Central memory CD8-positive, alpha-beta T cell (primary cell): ENCODE data around the gene ITGA8.

Experiments
- ATAC-seq: fragments of 150-1000 bp; cut with Tn5 transposase; replicated peaks from 2 replicates; pipeline ENCODE4 v1.10.0; 2022; ENCODE audit warnings: mild to moderate bottlenecking, moderate FRiP score, moderate number of reproducible peaks; ENCODE audit not compliant: poor library complexity, severe bottlenecking; ENCODE audit errors: extremely low read depth
- DNase-seq, 2 donors: peaks; one replicate each; pipeline ENCODE4 v3.0.0; 2021; ENCODE audit warnings: low spot score in 2 of 2
- H3K27ac Mint-ChIP-seq: one replicate; pipeline ENCODE4 v1.8.0; 2022; ENCODE audit warnings: low read depth, mild to moderate bottlenecking, moderate library complexity, mixed read lengths
- H3K27me3 Mint-ChIP-seq: one replicate; pipeline ENCODE4 v1.8.0; 2022; ENCODE audit warnings: mixed read lengths
- H3K36me3 Mint-ChIP-seq: one replicate; pipeline ENCODE4 v1.8.0; 2022; ENCODE audit warnings: mild to moderate bottlenecking, moderate library complexity, mixed read lengths; ENCODE audit not compliant: insufficient read depth
- H3K4me1 Mint-ChIP-seq: one replicate; pipeline ENCODE4 v1.8.0; 2022; ENCODE audit warnings: mixed read lengths
- H3K4me3 Mint-ChIP-seq: one replicate; pipeline ENCODE4 v1.8.0; 2022; ENCODE audit warnings: mild to moderate bottlenecking, moderate library complexity, mixed read lengths
- H3K9me3 Mint-ChIP-seq: one replicate; pipeline ENCODE4 v1.8.0; 2022; ENCODE audit warnings: mixed read lengths

The ITGA8 gene

GRCh38 chr10:15725603-15726002 lies 5.9 kb upstream of the ITGA8 start:
- Mint-ChIP-seq H3K9me3 (no peaks in the 10 kb centered on the region), H3K27me3 (peaks cover 30% of the 10 kb centered on the region), H3K4me3 (no peak overlapping the region), H3K36me3 (no peaks in the 10 kb centered on the region), H3K4me1 (no peaks in the 10 kb centered on the region), H3K27ac (no peak overlapping the region)
- ATAC-seq (no peak), DNase-seq (no peak)

- Mint-ChIP-seq H3K27me3 (peaks cover 37% of the 10 kb centered on the region), H3K4me3 (no peak overlapping the region), H3K9me3 (no peaks in the 10 kb centered on the region), H3K4me1 (no peaks in the 10 kb centered on the region), H3K36me3 (no peaks in the 10 kb centered on the region), H3K27ac (no peak overlapping the region)
- DNase-seq (no peak), ATAC-seq (no peak)
Observed at GRCh38 chr10:15724683-15725082, 5.0 kb upstream of the ITGA8 start.

- no peaks in the 10 kb centered on the region for H3K36me3 Mint-ChIP-seq
- ATAC-seq = no peak
- no peaks in the 10 kb centered on the region for H3K9me3 Mint-ChIP-seq
- no peak for DNase-seq
- no peak overlapping the region for H3K27ac Mint-ChIP-seq
- no peak overlapping the region for H3K4me3 Mint-ChIP-seq
- peaks cover 3% of the 10 kb centered on the region for H3K4me1 Mint-ChIP-seq
- peaks cover 42% of the 10 kb centered on the region for H3K27me3 Mint-ChIP-seq
Observed at GRCh38 chr10:15723803-15724202, 4.1 kb upstream of the ITGA8 start.

- peaks cover 60% of the 10 kb centered on the region for H3K27me3 Mint-ChIP-seq
- ATAC-seq = no peak
- H3K27ac Mint-ChIP-seq = no peak overlapping the region
- no peaks in the 10 kb centered on the region for H3K9me3 Mint-ChIP-seq
- H3K4me1 Mint-ChIP-seq = peaks cover 6% of the 10 kb centered on the region
- H3K4me3 Mint-ChIP-seq = no peak overlapping the region
- no peaks in the 10 kb centered on the region for H3K36me3 Mint-ChIP-seq
- DNase-seq = no peak
Observed at GRCh38 chr10:15720635-15721287, 1.0 kb upstream of the ITGA8 start.

GRCh38 chr10:15719049-15719898 lies 448 bp downstream of the ITGA8 start:
- Mint-ChIP-seq H3K9me3 (no peaks in the 10 kb centered on the region), H3K4me1 (peaks cover 6% of the 10 kb centered on the region), H3K27ac (no peak overlapping the region), H3K4me3 (no peak overlapping the region), H3K36me3 (no peaks in the 10 kb centered on the region), H3K27me3 (peaks cover 67% of the 10 kb centered on the region)
- ATAC-seq = no peak
- no peak for DNase-seq

GRCh38 chr10:15718694-15719048 lies 1.1 kb downstream of the ITGA8 start:
- H3K9me3 Mint-ChIP-seq = no peaks in the 10 kb centered on the region
- DNase-seq (no peak), ATAC-seq (no peak)
- no peaks in the 10 kb centered on the region for H3K36me3 Mint-ChIP-seq
- H3K4me1 Mint-ChIP-seq = peaks cover 6% of the 10 kb centered on the region
- no peak overlapping the region for H3K4me3 Mint-ChIP-seq
- H3K27me3 Mint-ChIP-seq = peaks cover 72% of the 10 kb centered on the region
- H3K27ac Mint-ChIP-seq = no peak overlapping the region

GRCh38 chr10:15715619-15716227 lies 4.0 kb downstream of the ITGA8 start:
- no peak overlapping the region for H3K4me3 Mint-ChIP-seq
- ATAC-seq = no peak

GRCh38 chr10:15714847-15715246 lies 4.9 kb downstream of the ITGA8 start:
- H3K27me3 Mint-ChIP-seq = peaks cover 61% of the 10 kb centered on the region
- H3K9me3 Mint-ChIP-seq = peaks cover 5% of the 10 kb centered on the region
- H3K36me3 Mint-ChIP-seq = no peaks in the 10 kb centered on the region
- H3K27ac Mint-ChIP-seq = no peak overlapping the region
- peaks cover 6% of the 10 kb centered on the region for H3K4me1 Mint-ChIP-seq
- H3K4me3 Mint-ChIP-seq = no peak overlapping the region
- ATAC-seq = no peak
- no peak for DNase-seq

More at GRCh38 chr10:15715619-15716227, 4.0 kb downstream of the ITGA8 start:
- no peak overlapping the region for H3K27ac Mint-ChIP-seq
- no peak for DNase-seq
- H3K36me3 Mint-ChIP-seq = no peaks in the 10 kb centered on the region
- H3K27me3 Mint-ChIP-seq = peaks cover 68% of the 10 kb centered on the region
- H3K4me1 Mint-ChIP-seq = peaks cover 6% of the 10 kb centered on the region
- peaks cover 5% of the 10 kb centered on the region for H3K9me3 Mint-ChIP-seq

GRCh38 chr10:15712883-15713282 lies 6.8 kb downstream of the ITGA8 start:
- Mint-ChIP-seq H3K36me3 (no peaks in the 10 kb centered on the region), H3K4me3 (no peak overlapping the region), H3K27ac (no peak overlapping the region), H3K9me3 (peaks cover 5% of the 10 kb centered on the region), H3K27me3 (peaks cover 47% of the 10 kb centered on the region), H3K4me1 (no peaks in the 10 kb centered on the region)
- DNase-seq (no peak), ATAC-seq (no peak)

GRCh38 chr10:15710455-15710854 lies 9.3 kb downstream of the ITGA8 start:
- Mint-ChIP-seq H3K4me3 (no peak overlapping the region), H3K27me3 (peaks cover 35% of the 10 kb centered on the region), H3K9me3 (peaks cover 5% of the 10 kb centered on the region), H3K36me3 (no peaks in the 10 kb centered on the region), H3K27ac (no peak overlapping the region), H3K4me1 (no peaks in the 10 kb centered on the region)
- ATAC-seq (no peak), DNase-seq (no peak)

- no peak overlapping the region for H3K4me3 Mint-ChIP-seq
- ATAC-seq (no peak), DNase-seq (no peak)
- H3K4me1 Mint-ChIP-seq = no peaks in the 10 kb centered on the region
- no peaks in the 10 kb centered on the region for H3K9me3 Mint-ChIP-seq
- peaks cover 11% of the 10 kb centered on the region for H3K27me3 Mint-ChIP-seq
- no peak overlapping the region for H3K27ac Mint-ChIP-seq
- no peaks in the 10 kb centered on the region for H3K36me3 Mint-ChIP-seq
Observed at GRCh38 chr10:15705298-15705697, 14.4 kb downstream of the ITGA8 start.

GRCh38 chr10:15704581-15704968 lies 15.1 kb downstream of the ITGA8 start:
- peaks cover 14% of the 10 kb centered on the region for H3K27me3 Mint-ChIP-seq
- no peaks in the 10 kb centered on the region for H3K4me1 Mint-ChIP-seq
- no peak overlapping the region for H3K4me3 Mint-ChIP-seq
- ATAC-seq (no peak), DNase-seq (no peak)
- no peaks in the 10 kb centered on the region for H3K36me3 Mint-ChIP-seq
- no peak overlapping the region for H3K27ac Mint-ChIP-seq
- no peaks in the 10 kb centered on the region for H3K9me3 Mint-ChIP-seq
